GM12891 (cell line): ENCODE measurements around the gene ASPRV1.
"Not testable (repeated sequence)": the region's sequence is repeated elsewhere in the genome, so short reads cannot be mapped to it uniquely, and the experiment has no call there.

Experiments
- DNase-seq: peaks from one replicate; pipeline ENCODE4 v3.0.0; 2011; ENCODE audit warnings: low spot score; ENCODE audit not compliant: insufficient read length
- FAIRE-seq: peaks from 2 replicates; lab custom pipeline; 2011; peaks lifted over from hg19 to GRCh38; lab: Jason Lieb, UNC
- PAX5 ChIP-seq: IDR thresholded peaks from 2 replicates; pipeline ENCODE4 v1.6.1; 2011; ENCODE audit warnings: low read length, moderate library complexity, mild to moderate bottlenecking; ENCODE audit not compliant: insufficient read depth, severe bottlenecking
- POLR2A ChIP-seq: IDR thresholded peaks from 2 replicates; pipeline ENCODE4 v1.6.1; 2011; ENCODE audit warnings: low read depth, low read length, control low read depth
- POLR2AphosphoS5 ChIP-seq: IDR thresholded peaks from 2 replicates; pipeline ENCODE4 v1.6.1; 2011; ENCODE audit warnings: low read depth, low read length, control low read depth
- POU2F2 ChIP-seq: IDR thresholded peaks from 2 replicates; pipeline ENCODE4 v1.6.1; 2011; ENCODE audit warnings: low read depth, mild to moderate bottlenecking, control low read depth, low read length, moderate library complexity
- SPI1 ChIP-seq: IDR thresholded peaks from 2 replicates; pipeline ENCODE4 v1.6.1; 2011; ENCODE audit warnings: low read depth, low read length, control low read depth
- TAF1 ChIP-seq: IDR thresholded peaks from 2 replicates; pipeline ENCODE4 v1.6.1; 2011; ENCODE audit warnings: low read depth, low read length, control low read depth

The ASPRV1 gene

GRCh38 chr2:69964353-69964841 is 3.0 kb upstream of the ASPRV1 start:
- FAIRE-seq: no peak
- no peak for DNase-seq
- no peak for TF ChIP-seq POLR2AphosphoS5
- no peak for TF ChIP-seq PAX5
- TF ChIP-seq POLR2A: no peak
- TF ChIP-seq POU2F2: no peak
- no peak for TF ChIP-seq TAF1
- no peak for TF ChIP-seq SPI1

- FAIRE-seq (no peak), DNase-seq (no peak)
- TF ChIP-seq TAF1 (no peak), SPI1 (no peak), POLR2AphosphoS5 (no peak), POU2F2 (no peak), PAX5 (no peak), POLR2A (no peak)
Observed at GRCh38 chr2:69962986-69963730, 1.7 kb upstream of the ASPRV1 start.

GRCh38 chr2:69960821-69961220 is 610 bp downstream of the ASPRV1 start:
- no peak for FAIRE-seq
- no peak for DNase-seq
- TF ChIP-seq TAF1: no peak

GRCh38 chr2:69959425-69959824 is 2.0 kb downstream of the ASPRV1 start:
- no peak for TF ChIP-seq POU2F2
- no peak for TF ChIP-seq POLR2A
- no peak for TF ChIP-seq TAF1
- no peak for TF ChIP-seq SPI1
- no peak for TF ChIP-seq PAX5
- no peak for TF ChIP-seq POLR2AphosphoS5
- FAIRE-seq (no peak), DNase-seq (no peak)

- DNase-seq (no peak), FAIRE-seq (no peak)
- TF ChIP-seq PAX5 (no peak), POU2F2 (no peak), TAF1 (no peak), POLR2AphosphoS5 (no peak), SPI1 (no peak), POLR2A (no peak)
Observed at GRCh38 chr2:69958480-69958879, 3.0 kb downstream of the ASPRV1 start.

GRCh38 chr2:69957965-69958364 is 3.5 kb downstream of the ASPRV1 start:
- no peak for FAIRE-seq
- TF ChIP-seq SPI1: no peak
- no peak for TF ChIP-seq TAF1
- no peak for TF ChIP-seq POU2F2
- no peak for TF ChIP-seq POLR2A
- TF ChIP-seq POLR2AphosphoS5: no peak
- no peak for TF ChIP-seq PAX5
- DNase-seq: no peak

GRCh38 chr2:69956475-69956979 is 4.9 kb downstream of the ASPRV1 start:
- FAIRE-seq: no peak
- DNase-seq: no peak
- TF ChIP-seq POU2F2 (no peak), POLR2A (no peak), SPI1 (no peak), TAF1 (no peak), PAX5 (no peak), POLR2AphosphoS5 (no peak)

GRCh38 chr2:69955029-69955428 is 6.4 kb downstream of the ASPRV1 start:
- TF ChIP-seq POU2F2 (no peak), POLR2AphosphoS5 (no peak), SPI1 (no peak), TAF1 (no peak), POLR2A (no peak), PAX5 (no peak)
- DNase-seq (no peak), FAIRE-seq (no peak)

- FAIRE-seq: no peak
- DNase-seq: no peak
- TF ChIP-seq SPI1: no peak
- no peak for TF ChIP-seq POLR2AphosphoS5
- TF ChIP-seq TAF1: no peak
- TF ChIP-seq POLR2A: no peak
- TF ChIP-seq POU2F2: no peak
- TF ChIP-seq PAX5: no peak
Observed at GRCh38 chr2:69954084-69954483, 7.3 kb downstream of the ASPRV1 start.

- no peak for FAIRE-seq
- TF ChIP-seq SPI1: peak; percentile 63
- TF ChIP-seq TAF1: no peak
- no peak for DNase-seq
Observed at GRCh38 chr2:69952336-69953115, 8.9 kb downstream of the ASPRV1 start.

- FAIRE-seq, DNase-seq: not testable (repeated sequence)
Observed at GRCh38 chr2:69950671-69951070, 10.8 kb downstream of the ASPRV1 start.
